GM23248 (cell line): ENCODE measurements around the gene GALM.
"Not testable (repeated sequence)": the region's sequence is repeated elsewhere in the genome, so short reads cannot be mapped to it uniquely, and the experiment has no call there.

Experiments used
- EZH2 ChIP-seq: fragments of 200-600 bp; sonication (generic); IDR thresholded peaks from 2 replicates; pipeline ENCODE4 v1.6.1; 2018; ENCODE audit warnings: antibody characterized with exemption, mild to moderate bottlenecking; ENCODE audit not compliant: insufficient read depth, poor library complexity, severe bottlenecking
- EZH2phosphoT487 ChIP-seq: fragments of 200-600 bp; sonication (generic); IDR thresholded peaks from 2 replicates; pipeline ENCODE4 v1.6.1; 2018; ENCODE audit warnings: antibody characterized with exemption, moderate library complexity, mild to moderate bottlenecking, low read depth; ENCODE audit not compliant: insufficient read depth

- not testable (repeated sequence) for TF ChIP-seq EZH2, EZH2phosphoT487
Measured at GRCh38 chr2:38714941-38715340, 49.0 kb downstream of the GALM start.
